ENCODE data around the gene FOXC1.

Gene FOXC1

DNA sequence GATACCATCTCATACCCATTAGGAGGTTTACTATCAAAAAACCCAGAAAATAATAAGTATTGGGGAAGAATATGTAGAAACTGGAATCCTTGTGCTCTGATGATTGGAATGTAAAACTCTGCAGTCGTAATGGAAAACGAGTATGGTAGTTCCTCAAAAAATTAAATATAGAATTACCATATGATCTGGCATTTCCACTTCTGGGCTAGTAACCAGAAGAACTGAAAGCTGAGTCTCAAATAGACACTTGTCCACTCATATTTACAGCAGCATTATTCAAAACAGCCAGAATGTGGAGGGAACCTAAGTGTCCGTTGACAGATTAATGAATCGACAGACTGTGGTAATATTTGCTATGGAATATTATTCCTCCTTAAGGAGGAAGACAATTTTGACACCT lies 44.3 kb downstream of the FOXC1 start:
- no peak overlapping the region for H3K4me3 ChIP-seq (ENCODE audit: low read depth, low read length)
- TF ChIP-seq, protein P1, sequence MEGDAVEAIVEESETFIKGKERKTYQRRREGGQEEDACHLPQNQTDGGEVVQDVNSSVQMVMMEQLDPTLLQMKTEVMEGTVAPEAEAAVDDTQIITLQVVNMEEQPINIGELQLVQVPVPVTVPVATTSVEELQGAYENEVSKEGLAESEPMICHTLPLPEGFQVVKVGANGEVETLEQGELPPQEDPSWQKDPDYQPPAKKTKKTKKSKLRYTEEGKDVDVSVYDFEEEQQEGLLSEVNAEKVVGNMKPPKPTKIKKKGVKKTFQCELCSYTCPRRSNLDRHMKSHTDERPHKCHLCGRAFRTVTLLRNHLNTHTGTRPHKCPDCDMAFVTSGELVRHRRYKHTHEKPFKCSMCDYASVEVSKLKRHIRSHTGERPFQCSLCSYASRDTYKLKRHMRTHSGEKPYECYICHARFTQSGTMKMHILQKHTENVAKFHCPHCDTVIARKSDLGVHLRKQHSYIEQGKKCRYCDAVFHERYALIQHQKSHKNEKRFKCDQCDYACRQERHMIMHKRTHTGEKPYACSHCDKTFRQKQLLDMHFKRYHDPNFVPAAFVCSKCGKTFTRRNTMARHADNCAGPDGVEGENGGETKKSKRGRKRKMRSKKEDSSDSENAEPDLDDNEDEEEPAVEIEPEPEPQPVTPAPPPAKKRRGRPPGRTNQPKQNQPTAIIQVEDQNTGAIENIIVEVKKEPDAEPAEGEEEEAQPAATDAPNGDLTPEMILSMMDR (IDR thresholded peaks at IDR 0.05; ENCODE audit: insufficient read depth, low read depth, low read length, missing control alignments), result no peak
- no peak for DNase-seq (ENCODE audit: low read depth)

DNA sequence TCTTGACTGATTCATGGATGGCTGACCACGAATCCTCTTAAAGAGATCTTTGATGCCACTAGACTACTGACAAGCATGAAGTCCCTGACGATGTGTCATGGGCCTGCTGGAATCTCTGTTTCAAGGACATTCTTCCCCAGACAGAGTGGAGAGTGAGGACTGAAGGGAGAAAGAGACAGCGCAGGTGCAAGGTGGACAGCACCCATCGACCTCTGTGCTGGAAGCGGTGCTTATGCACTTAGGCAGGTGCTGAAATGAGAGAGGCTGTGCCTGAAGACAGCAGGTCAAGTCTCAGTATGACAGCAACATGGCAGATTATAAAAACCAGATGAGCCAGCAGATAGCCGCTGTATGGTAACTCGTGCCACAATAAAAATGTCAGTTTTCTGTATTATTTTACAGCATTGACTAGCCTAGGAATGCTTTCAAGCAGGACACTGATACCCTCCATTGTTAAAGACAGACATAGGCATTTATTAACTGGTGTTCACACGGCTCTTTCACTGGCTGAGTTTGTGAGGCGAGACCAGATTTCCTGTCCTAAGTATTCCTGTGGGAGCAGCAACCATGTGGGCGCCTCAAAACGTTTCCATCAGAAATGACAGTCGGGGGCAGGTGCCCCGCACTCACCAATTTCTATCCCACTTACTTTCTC lies 47.5 kb downstream of the FOXC1 start:
- TF ChIP-seq, protein P1 (IDR thresholded peaks at IDR 0.05; ENCODE audit: insufficient read depth, low read depth, low read length, missing control alignments), result no peak
- no peak for DNase-seq (ENCODE audit: low read depth)
- no peak overlapping the region for H3K4me3 ChIP-seq (ENCODE audit: low read depth, low read length)

DNA sequence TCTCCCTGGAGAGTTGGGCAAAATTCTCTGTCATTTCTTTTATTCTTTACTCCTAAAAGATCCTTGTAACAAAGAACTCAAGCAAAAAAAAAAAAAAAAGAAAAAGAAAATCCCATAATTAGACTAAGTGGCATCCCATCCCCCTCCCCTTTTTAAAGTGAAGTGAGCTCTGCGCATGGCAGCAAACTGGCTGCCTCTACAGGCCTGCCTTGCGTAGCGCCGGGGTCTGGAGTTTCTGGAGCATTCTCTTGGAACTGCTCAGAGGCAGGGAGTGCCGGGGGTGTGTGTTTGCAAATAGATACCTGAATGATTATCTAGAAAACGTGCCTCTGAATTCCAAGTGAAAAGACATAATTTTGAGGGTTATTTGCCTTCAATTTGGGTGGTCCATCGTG lies 48.1 kb downstream of the FOXC1 start:
- H3K4me3 ChIP-seq (ENCODE audit: low read depth, low read length), result no peak overlapping the region
- DNase-seq (ENCODE audit: low read depth), result no peak
- TF ChIP-seq, protein P1 (IDR thresholded peaks at IDR 0.05; ENCODE audit: insufficient read depth, low read depth, low read length, missing control alignments), result no peak

DNA sequence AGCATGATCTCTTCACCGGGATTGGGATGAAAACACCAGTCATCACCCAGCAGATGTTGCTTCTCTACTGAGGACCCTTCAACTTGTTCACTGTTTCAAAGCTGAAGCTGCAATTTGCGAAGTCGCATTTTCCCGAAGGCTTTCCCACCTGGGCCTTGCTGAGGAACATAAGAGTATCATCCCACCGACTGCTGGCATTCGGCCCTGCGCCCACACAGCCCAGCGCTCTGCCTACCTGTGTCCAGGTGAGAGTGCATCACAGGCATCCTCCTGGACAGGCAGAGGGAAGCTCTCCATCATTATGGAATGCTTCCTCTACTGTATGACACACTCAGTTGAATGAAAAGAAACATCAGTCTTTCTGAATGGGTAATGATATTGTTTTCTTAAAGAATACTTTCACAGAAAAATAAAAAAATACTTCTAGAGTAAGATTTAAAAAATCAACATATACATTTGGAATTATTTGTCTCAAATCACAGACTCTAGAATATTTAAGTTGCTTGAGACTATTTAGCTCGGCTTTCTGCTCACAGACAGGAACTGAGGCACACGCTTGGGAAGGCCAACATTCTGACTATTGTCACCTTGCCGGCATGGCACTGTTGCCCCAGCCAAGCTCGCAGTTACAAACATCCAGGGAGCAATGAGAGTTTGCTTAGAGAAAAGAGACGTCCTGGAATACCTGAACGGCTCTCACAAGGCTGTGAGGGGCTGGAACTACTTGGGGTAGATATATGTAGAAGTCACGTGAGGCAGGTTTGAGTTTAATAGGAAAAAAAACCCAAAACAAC lies 48.7 kb downstream of the FOXC1 start:
- TF ChIP-seq, protein P1 (IDR thresholded peaks at IDR 0.05; ENCODE audit: insufficient read depth, low read depth, low read length, missing control alignments), result no peak
- no peak for DNase-seq (ENCODE audit: low read depth)

DNA sequence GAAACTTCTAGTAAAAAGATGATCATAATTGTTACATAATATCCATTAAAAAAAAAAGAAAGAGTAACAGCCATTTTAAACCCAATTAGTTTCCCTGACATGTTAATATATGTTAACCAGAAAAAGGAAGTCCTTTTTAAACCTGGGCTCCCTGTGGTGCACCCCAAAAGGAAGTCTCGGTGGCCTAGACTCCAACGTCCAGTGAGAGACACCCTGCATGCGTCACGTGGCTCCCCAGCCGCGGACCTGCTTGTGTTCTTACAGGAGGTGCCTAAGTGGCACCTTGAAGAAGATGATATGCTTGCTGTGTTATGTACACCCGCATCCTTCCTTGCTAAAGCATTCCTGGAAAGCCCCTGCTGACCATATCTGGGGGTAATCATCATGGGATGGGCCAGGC lies 50.1 kb downstream of the FOXC1 start:
- no peak for DNase-seq (ENCODE audit: low read depth)
- TF ChIP-seq, protein P1 (IDR thresholded peaks at IDR 0.05; ENCODE audit: insufficient read depth, low read depth, low read length, missing control alignments), result no peak
- H3K4me3 ChIP-seq (ENCODE audit: low read depth, low read length), result no peak overlapping the region

More for the DNA sequence above, 48.7 kb downstream of the FOXC1 start:
- H3K4me3 ChIP-seq (ENCODE audit: low read depth, low read length), result no peak overlapping the region

DNA sequence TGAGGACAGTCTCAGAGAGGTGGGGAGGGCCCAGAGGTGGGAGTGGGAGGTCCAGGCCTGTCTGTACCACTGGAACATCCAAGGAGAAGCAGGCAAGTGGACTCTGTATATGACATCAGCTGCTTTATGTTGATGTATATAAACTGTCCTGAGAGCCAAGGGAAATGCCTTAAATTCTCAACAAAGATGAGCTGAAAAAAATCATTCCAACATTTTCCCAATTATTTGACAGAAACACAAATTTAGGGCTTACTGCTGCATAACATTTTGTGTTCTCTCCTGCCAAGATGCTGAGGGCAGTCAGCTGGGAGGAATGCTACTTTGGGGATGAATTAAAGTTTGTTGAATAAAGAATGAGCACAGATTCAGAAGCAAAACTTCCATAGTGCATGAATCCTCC lies 52.8 kb downstream of the FOXC1 start:
- TF ChIP-seq, protein P1 (IDR thresholded peaks at IDR 0.05; ENCODE audit: insufficient read depth, low read depth, low read length, missing control alignments), result no peak
- DNase-seq (ENCODE audit: low read depth), result no peak

More for the DNA sequence above, 52.8 kb downstream of the FOXC1 start:
- H3K4me3 ChIP-seq (ENCODE audit: low read depth, low read length), result no peak overlapping the region

Measured in GM12865 (cell line).